NB4 (cell line): ENCODE results near the gene TBC1D14.

Source experiments
- DNase-seq: peaks from one replicate; pipeline ENCODE4 v3.0.0; 2010; ENCODE audit warnings: low read depth
- H3K4me3 ChIP-seq: one replicate; pipeline ENCODE4 v1.5.1; 2011; ENCODE audit warnings: mild to moderate bottlenecking, low read depth, low read length, moderate library complexity
- MYC ChIP-seq: IDR thresholded peaks from 2 replicates; pipeline ENCODE4 v1.6.1; 2011; ENCODE audit warnings: low read depth, low read length
- POLR2A ChIP-seq: IDR thresholded peaks from 2 replicates; pipeline ENCODE4 v1.6.1; 2011; ENCODE audit warnings: mild to moderate bottlenecking; ENCODE audit not compliant: insufficient read length; ENCODE audit errors: extremely low read depth
- TF ChIP-seq, protein P1 (sequence below): IDR thresholded peaks from one replicate; pipeline ENCODE4 v1.5.1; 2012; ENCODE audit warnings: low read depth, low read length
- TF ChIP-seq, protein P2 (sequence below): IDR thresholded peaks from 2 replicates; pipeline ENCODE4 v1.6.1; 2011; ENCODE audit warnings: low read depth, low read length

The TBC1D14 gene

DNA sequence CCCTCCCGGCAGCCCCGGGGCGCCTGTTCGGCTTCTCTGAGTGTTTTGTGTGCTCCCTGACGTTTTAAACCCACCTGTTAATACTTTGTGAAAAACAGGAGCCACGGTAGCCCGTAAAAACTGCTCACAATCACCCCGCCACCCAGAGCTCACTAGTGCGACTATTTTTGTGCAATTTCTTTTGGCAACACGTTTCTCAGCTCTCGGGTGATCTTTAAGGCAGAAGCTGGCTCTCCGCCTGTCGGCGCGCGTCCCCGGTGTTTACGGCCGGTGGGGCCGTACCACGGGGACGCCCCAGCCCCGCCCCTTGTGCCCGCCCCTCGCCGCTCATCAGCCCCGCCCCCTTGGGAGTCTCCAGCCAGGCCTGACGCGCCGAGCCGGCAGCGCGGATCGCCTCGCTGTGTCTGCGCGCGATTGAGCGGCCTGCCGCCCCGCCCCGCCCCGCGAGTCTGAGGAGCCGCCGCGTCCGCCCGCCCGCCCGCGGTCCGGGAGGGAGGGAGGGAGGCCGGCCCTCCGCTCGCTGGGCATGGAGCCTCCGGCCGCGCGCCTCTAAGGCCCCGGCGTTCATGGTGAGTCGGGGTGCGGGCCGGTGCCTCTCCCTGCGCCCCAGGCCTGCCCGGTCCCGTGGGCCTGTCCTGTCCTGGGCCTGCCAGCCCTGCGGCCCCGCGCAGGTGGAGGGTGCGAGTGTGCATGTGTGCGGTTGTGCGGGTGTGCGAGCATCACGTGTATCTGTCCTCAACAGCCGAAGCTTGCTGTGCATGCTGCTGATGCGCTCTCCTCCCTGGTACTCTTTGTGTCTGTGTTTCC lies 77.4 kb downstream of the TBC1D14 start:
- peak; percentile 97 for DNase-seq
- TF ChIP-seq, protein P1, sequence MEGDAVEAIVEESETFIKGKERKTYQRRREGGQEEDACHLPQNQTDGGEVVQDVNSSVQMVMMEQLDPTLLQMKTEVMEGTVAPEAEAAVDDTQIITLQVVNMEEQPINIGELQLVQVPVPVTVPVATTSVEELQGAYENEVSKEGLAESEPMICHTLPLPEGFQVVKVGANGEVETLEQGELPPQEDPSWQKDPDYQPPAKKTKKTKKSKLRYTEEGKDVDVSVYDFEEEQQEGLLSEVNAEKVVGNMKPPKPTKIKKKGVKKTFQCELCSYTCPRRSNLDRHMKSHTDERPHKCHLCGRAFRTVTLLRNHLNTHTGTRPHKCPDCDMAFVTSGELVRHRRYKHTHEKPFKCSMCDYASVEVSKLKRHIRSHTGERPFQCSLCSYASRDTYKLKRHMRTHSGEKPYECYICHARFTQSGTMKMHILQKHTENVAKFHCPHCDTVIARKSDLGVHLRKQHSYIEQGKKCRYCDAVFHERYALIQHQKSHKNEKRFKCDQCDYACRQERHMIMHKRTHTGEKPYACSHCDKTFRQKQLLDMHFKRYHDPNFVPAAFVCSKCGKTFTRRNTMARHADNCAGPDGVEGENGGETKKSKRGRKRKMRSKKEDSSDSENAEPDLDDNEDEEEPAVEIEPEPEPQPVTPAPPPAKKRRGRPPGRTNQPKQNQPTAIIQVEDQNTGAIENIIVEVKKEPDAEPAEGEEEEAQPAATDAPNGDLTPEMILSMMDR: no peak
- TF ChIP-seq POLR2A: peak; percentile 69
- peak; percentile 75 for TF ChIP-seq MYC
- TF ChIP-seq, protein P2, sequence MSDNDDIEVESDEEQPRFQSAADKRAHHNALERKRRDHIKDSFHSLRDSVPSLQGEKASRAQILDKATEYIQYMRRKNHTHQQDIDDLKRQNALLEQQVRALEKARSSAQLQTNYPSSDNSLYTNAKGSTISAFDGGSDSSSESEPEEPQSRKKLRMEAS: peak; percentile 89
- peak overlapping the region; percentile 80 for H3K4me3 ChIP-seq

DNA sequence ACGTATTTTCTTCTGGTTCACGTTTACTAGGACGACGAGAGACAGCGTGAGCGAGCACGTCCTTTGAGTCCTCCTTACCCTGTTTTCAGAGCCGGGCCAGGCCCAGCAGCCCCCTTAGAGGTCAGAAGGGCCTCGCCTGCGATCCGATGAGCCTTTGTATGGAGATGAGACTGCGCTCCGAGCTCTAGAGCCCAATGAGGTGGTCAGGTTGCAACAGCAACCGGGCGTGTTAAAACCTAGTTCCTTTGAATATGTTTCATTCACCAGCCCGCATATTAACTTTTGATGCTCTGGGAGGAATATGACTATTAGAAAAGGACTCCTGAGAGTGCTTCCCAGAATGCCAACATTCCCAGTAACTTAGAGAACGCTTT lies 77.9 kb downstream of the TBC1D14 start:
- H3K4me3 ChIP-seq: peak overlapping the region; percentile 78
- no peak for DNase-seq
- TF ChIP-seq MYC: no peak
- no peak for TF ChIP-seq POLR2A
- TF ChIP-seq, protein P1: no peak
- TF ChIP-seq, protein P2: no peak

DNA sequence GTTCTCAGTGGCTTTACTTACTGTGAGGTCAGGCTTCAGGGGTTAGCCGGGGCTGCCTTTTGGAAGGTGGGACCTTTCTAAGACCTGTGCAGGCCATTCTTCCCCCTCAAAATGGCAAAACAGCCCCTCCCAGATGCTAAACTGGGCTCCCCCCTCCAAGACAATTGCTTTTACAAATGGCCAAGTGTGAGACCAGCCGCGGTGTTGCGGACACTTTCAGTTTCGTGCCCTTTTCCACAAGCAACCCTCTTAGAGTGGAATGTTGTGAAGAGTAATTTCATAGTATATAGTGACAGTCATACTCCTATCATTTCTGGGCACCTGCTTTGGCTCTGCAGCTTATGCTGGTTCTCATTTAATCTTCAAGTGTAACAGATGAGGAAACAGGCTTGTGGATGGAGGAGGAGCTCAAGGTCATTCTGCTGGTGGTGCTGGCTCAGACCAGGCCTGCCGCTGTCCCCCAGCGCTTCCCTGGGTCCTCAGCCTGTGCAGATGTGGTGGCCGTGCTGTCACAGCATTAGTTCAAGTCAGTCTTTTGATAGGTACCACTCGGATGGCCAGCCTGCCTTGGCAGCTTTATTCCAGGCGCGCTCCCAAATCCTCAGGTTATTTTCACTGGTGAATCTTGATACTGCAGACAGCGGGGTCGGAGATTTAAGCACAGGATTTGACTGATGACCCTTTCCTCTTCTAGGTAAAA lies 78.5 kb downstream of the TBC1D14 start:
- peak; percentile 23 for DNase-seq
- no peak for TF ChIP-seq MYC
- TF ChIP-seq, protein P2: no peak
- no peak for TF ChIP-seq POLR2A
- TF ChIP-seq, protein P1: no peak
- peak overlapping the region; percentile 78 for H3K4me3 ChIP-seq

DNA sequence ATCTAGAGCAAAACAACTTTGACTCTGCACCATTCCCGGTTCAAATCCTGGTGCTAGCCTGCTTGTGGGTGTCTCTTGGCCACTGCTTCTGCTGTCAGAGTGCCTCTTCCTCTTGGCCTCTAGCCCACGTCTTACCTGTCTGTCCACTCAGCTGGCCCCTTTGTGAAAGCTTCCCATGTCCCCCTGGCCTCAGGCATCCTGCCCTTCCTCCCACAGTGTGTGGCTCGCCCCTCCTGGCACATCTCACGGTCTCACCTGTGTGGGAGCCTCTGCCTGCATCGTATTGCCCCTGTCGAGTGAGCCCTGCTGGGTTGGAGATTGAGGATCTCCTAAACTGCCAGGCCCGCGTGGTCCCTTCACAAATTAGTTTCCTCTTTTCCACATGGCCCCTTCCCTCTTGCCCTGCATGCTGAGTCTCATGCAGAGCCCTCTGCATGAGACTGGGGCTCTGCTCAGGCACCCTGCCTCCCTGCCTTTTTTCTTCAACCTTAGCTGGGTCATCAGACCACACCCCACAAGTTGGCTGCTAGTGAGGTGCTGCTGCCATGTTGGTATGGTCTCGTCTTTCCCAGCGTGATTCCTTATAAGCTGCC lies 79.8 kb downstream of the TBC1D14 start:
- peak; percentile 38 for DNase-seq
- H3K4me3 ChIP-seq: no peak overlapping the region
- TF ChIP-seq, protein P1: no peak
- TF ChIP-seq, protein P2: no peak
- TF ChIP-seq POLR2A (no peak), MYC (no peak; the same call in 1 of the 2 replicates)

DNA sequence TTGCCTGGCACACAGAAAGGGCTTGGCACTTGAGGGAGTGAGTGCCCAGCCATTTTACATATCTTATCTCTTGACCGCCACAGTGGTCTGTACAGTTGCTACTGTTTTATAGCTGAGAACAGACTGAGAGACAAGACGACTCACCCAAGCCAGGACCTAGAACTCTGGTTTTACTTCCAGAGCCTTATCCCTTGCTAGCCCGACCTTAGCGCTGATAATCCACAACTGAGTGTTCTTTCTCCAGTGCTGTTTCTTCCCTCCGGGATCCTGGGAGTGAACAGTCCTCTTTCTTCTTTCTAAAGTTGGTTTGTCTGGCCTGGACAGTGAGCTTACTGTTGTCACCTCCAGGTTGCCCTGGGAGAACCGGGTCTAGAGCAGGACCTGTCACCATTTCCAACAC lies 81.0 kb downstream of the TBC1D14 start:
- TF ChIP-seq, protein P2: no peak
- TF ChIP-seq MYC (no peak), POLR2A (no peak)
- TF ChIP-seq, protein P1: no peak
- H3K4me3 ChIP-seq: no peak overlapping the region
- no peak for DNase-seq
